DOHH2 (cell line): Measurements from ENCODE around the gene FXYD1.
A peak's percentile ranks its signal among the peaks of the same experiment; 100 is the strongest.

Experiments used
- H3F3A ChIP-seq: fragments of 200-600 bp; sonication (generic), shearing (Covaris generic); 2 replicates; pipeline ENCODE4 v1.6.0; 2016; ENCODE audit warnings: antibody characterized with exemption, mild to moderate bottlenecking; ENCODE audit not compliant: control insufficient read depth, insufficient read depth
- H3K27ac ChIP-seq: fragments of 200-600 bp; sonication (generic); 2 replicates; pipeline ENCODE4 v1.5.1; 2014; ENCODE audit warnings: low read depth, mild to moderate bottlenecking, low read length, moderate library complexity
- H3K27me3 ChIP-seq: fragments of 200-600 bp; sonication (generic); 2 replicates; pipeline ENCODE4 v1.6.1; 2014; ENCODE audit warnings: mild to moderate bottlenecking, low read length, mixed read lengths; ENCODE audit not compliant: control insufficient read depth
- H3K36me3 ChIP-seq: fragments of 200-600 bp; sonication (generic); 2 replicates; pipeline ENCODE4 v1.6.1; 2014; ENCODE audit warnings: mild to moderate bottlenecking, low read length, moderate library complexity, mixed read lengths; ENCODE audit not compliant: control insufficient read depth
- H3K4me1 ChIP-seq: fragments of 200-600 bp; sonication (generic); 2 replicates; pipeline ENCODE4 v1.6.1; 2014; ENCODE audit warnings: mild to moderate bottlenecking, low read length, mixed read lengths; ENCODE audit not compliant: control insufficient read depth
- H3K4me2 ChIP-seq: fragments of 200-600 bp; sonication (generic); 2 replicates; pipeline ENCODE4 v1.6.0; 2014; ENCODE audit warnings: mild to moderate bottlenecking, low read length, moderate library complexity
- H3K4me3 ChIP-seq: fragments of 200-600 bp; sonication (generic); 2 replicates; pipeline ENCODE4 v1.5.1; 2014; ENCODE audit warnings: mild to moderate bottlenecking, low read length, mixed read lengths
- H3K79me2 ChIP-seq: fragments of 200-600 bp; sonication (generic); 2 replicates; pipeline ENCODE4 v1.6.1; 2014; ENCODE audit warnings: mild to moderate bottlenecking, low read length, mixed read lengths; ENCODE audit not compliant: control insufficient read depth
- H3K9me2 ChIP-seq: fragments of 200-600 bp; sonication (generic); replicated peaks from 2 replicates; pipeline ENCODE4 v1.6.1; 2014; ENCODE audit warnings: mild to moderate bottlenecking, low read length, mixed read lengths; ENCODE audit not compliant: control insufficient read depth
- H3K9me3 ChIP-seq: fragments of 200-600 bp; sonication (generic); 2 replicates; pipeline ENCODE4 v1.6.1; 2014; ENCODE audit warnings: antibody characterized with exemption, low read length, mixed read lengths; ENCODE audit not compliant: control insufficient read depth, insufficient read depth
- H4K20me1 ChIP-seq: fragments of 200-600 bp; sonication (generic); 2 replicates; pipeline ENCODE4 v1.6.0; 2014; ENCODE audit warnings: low read depth, mild to moderate bottlenecking, antibody characterized with exemption, low read length, moderate library complexity; ENCODE audit not compliant: control insufficient read depth, insufficient read depth
- EZH2phosphoT487 ChIP-seq: fragments of 200-600 bp; sonication (generic); IDR thresholded peaks from 2 replicates; pipeline ENCODE4 v1.6.1; 2017; ENCODE audit warnings: borderline replicate concordance, mild to moderate bottlenecking, antibody characterized with exemption, low read length, moderate library complexity, mixed read lengths
- TF ChIP-seq, protein P1 (sequence below): fragments of 200-600 bp; sonication (generic); IDR thresholded peaks from one replicate; pipeline ENCODE4 v1.5.1; 2014; ENCODE audit warnings: antibody characterized with exemption, mild to moderate bottlenecking, low read depth, low read length; ENCODE audit not compliant: poor library complexity, severe bottlenecking

The FXYD1 gene

DNA sequence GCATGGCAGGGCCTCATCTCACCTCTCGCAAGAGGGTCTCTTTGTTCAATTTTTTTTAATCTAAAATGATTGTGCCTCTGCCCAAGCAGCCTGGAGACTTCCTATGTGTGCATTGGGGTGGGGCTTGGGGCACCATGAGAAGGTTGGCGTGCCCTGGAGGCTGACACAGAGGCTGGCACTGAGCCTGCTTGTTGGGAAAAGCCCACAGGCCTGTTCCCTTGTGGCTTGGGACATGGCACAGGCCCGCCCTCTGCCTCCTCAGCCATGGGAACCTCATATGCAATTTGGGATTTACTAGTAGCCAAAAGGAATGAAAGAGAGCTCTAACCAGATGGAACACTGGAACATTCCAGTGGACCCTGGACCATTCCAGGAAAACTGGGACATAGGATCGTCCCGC lies 15.1 kb upstream of the FXYD1 start:
- TF ChIP-seq, protein P1, sequence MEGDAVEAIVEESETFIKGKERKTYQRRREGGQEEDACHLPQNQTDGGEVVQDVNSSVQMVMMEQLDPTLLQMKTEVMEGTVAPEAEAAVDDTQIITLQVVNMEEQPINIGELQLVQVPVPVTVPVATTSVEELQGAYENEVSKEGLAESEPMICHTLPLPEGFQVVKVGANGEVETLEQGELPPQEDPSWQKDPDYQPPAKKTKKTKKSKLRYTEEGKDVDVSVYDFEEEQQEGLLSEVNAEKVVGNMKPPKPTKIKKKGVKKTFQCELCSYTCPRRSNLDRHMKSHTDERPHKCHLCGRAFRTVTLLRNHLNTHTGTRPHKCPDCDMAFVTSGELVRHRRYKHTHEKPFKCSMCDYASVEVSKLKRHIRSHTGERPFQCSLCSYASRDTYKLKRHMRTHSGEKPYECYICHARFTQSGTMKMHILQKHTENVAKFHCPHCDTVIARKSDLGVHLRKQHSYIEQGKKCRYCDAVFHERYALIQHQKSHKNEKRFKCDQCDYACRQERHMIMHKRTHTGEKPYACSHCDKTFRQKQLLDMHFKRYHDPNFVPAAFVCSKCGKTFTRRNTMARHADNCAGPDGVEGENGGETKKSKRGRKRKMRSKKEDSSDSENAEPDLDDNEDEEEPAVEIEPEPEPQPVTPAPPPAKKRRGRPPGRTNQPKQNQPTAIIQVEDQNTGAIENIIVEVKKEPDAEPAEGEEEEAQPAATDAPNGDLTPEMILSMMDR = no peak
- no peak for TF ChIP-seq EZH2phosphoT487
- H3K79me2 ChIP-seq = no peaks in the 10 kb centered on the region
- H3K27me3 ChIP-seq = peaks cover 7% of the 10 kb centered on the region
- no peaks in the 10 kb centered on the region for H3K9me2 ChIP-seq
- no peaks in the 10 kb centered on the region for H3K9me3 ChIP-seq
- no peak overlapping the region; the same call in 1 of the 2 replicates for H3K4me3 ChIP-seq
- H4K20me1 ChIP-seq = no peaks in the 10 kb centered on the region; the same call in 1 of the 2 replicates
- no peaks in the 10 kb centered on the region for H3K36me3 ChIP-seq
- H3K27ac ChIP-seq = no peak overlapping the region
- H3K4me2 ChIP-seq = peak overlapping the region; percentile 82; the same call in 1 of the 2 replicates
- H3F3A ChIP-seq = no peaks in the 10 kb centered on the region
- peaks cover 16% of the 10 kb centered on the region for H3K4me1 ChIP-seq

- peaks cover 7% of the 10 kb centered on the region for H3K27me3 ChIP-seq
- H3K27ac ChIP-seq = no peak overlapping the region
- no peaks in the 10 kb centered on the region for H3K36me3 ChIP-seq
- H3K4me1 ChIP-seq = peaks cover 16% of the 10 kb centered on the region
- no peaks in the 10 kb centered on the region for H3K9me3 ChIP-seq
- no peaks in the 10 kb centered on the region for H3K79me2 ChIP-seq
- H4K20me1 ChIP-seq = no peaks in the 10 kb centered on the region; the same call in 1 of the 2 replicates
- peak overlapping the region; percentile 74 for H3K4me3 ChIP-seq
- no peaks in the 10 kb centered on the region for H3F3A ChIP-seq
- no peaks in the 10 kb centered on the region for H3K9me2 ChIP-seq
- no peak for TF ChIP-seq EZH2phosphoT487
- TF ChIP-seq, protein P1 = no peak
- H3K4me2 ChIP-seq = peak overlapping the region; percentile 82
These were observed 14.2 kb upstream of the FXYD1 start for GRCh38 chr19:35124098-35125060.

- Histone ChIP-seq H3K9me2 (no peaks in the 10 kb centered on the region), H3K4me3 (no peak overlapping the region), H3K4me2 (no peak overlapping the region), H3K9me3 (no peaks in the 10 kb centered on the region), H4K20me1 (no peaks in the 10 kb centered on the region; the same call in 1 of the 2 replicates), H3F3A (no peaks in the 10 kb centered on the region), H3K79me2 (no peaks in the 10 kb centered on the region), H3K36me3 (no peaks in the 10 kb centered on the region), H3K4me1 (peaks cover 16% of the 10 kb centered on the region), H3K27me3 (peaks cover 7% of the 10 kb centered on the region), H3K27ac (no peak overlapping the region)
- TF ChIP-seq, protein P1 = no peak
- no peak for TF ChIP-seq EZH2phosphoT487
These were observed 13.3 kb upstream of the FXYD1 start for GRCh38 chr19:35125270-35125717.
